Testis (tissue), 2 donors: ENCODE data around the gene TEAD3.

Source experiments
- CTCF ChIP-seq, 3 experiments: fragments of 450-650 bp in 2 of 3; fragments of 200-600 bp in 1 of 3; sonication (generic) in 1 of 3; IDR thresholded peaks; one replicate each; pipeline ENCODE4 v1.5.1; 2016 to 2019; ENCODE audit warnings: antibody characterized with exemption in 3 of 3, mild to moderate bottlenecking in 2 of 3, moderate library complexity in 1 of 3
- POLR2A ChIP-seq: fragments of 450-650 bp; IDR thresholded peaks from one replicate; pipeline ENCODE4 v1.6.1; 2017; ENCODE audit warnings: antibody characterized with exemption, mild to moderate bottlenecking, moderate library complexity

GRCh38 chr6:35463292-35463691 is 33.6 kb downstream of the TEAD3 start:
- no peak for TF ChIP-seq CTCF (IDR thresholded peaks at IDR 0.05)
- no peak for TF ChIP-seq POLR2A
